MM.1S (cell line): ENCODE measurements around the gene TCF15.

Source experiments
- CTCF ChIP-seq: fragments of 300-600 bp; sonication (generic); IDR thresholded peaks from 2 replicates; pipeline ENCODE4 v1.5.1; 2016; ENCODE audit warnings: antibody characterized with exemption, low read length, mixed read lengths
- EZH2 ChIP-seq: fragments of 300-600 bp; sonication (generic); optimal IDR thresholded peaks from 2 replicates; pipeline ENCODE3; 2017; ENCODE audit warnings: low read depth, mild to moderate bottlenecking, antibody characterized with exemption, low read length, mixed read lengths
- EZH2phosphoT487 ChIP-seq: fragments of 300-600 bp; sonication (generic); IDR thresholded peaks from 2 replicates; pipeline ENCODE4 v1.6.1; 2018; ENCODE audit warnings: antibody characterized with exemption, low read length

DNA sequence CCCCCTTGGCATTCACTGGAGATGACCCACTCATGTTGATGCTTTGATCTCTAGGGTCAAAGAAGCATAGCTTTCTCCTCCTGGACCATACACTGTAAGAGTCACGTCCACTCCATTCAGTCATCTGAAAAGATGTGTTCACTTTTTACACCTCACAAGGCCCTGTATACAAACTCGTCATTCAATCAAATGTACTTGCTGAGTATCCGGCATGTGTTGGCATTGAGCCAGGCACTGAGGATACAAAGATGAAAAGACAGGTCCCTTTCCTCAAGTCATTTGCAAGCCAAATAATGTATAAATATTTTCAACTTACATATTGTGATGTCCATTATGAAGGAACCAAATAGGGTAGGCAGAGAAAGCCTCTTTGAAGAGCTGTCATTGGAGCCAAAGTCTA, 34.0 kb downstream of the TCF15 start:
- TF ChIP-seq CTCF (no peak), EZH2 (no peak), EZH2phosphoT487 (no peak)
